B cell (primary cell): ENCODE data around the gene IL19. TPM values are rescaled to one million over a fixed set of nuclear protein-coding genes. Genes with fewer than 3 reads are reported as not detected.

ENCODE experiments used
- ATAC-seq: fragments of 200-7000 bp; cut with Tn5 transposase; one replicate; pipeline ENCODE4 v1.10.0; 2021; ENCODE audit warnings: low read depth, mild to moderate bottlenecking, moderate number of reproducible peaks, moderate library complexity
- CTCF ChIA-PET: fragments of 350-600 bp; sonication (Branson Sonifier 250); formaldehyde crosslinking; loops from one replicate; lab custom pipeline; 2021; ENCODE audit warnings: antibody characterized with exemption, inconsistent platforms; lab: Charles Lee
- POLR2A ChIA-PET: fragments of 350-600 bp; sonication (Branson Sonifier 250); formaldehyde crosslinking; loops from one replicate; lab custom pipeline; 2021; ENCODE audit warnings: antibody characterized with exemption; lab: Charles Lee
- DNase-seq: peaks from one replicate; pipeline ENCODE4 v3.0.0; 2013
- H2AFZ ChIP-seq: 2 replicates; pipeline ENCODE4 v1.6.1; 2012; ENCODE audit warnings: mild to moderate bottlenecking, low read depth, low read length; ENCODE audit not compliant: insufficient read depth, poor library complexity, severe bottlenecking
- H3K27ac ChIP-seq, 2 donors: 1 replicate in 1 of 2; 2 replicates in 1 of 2; pipeline ENCODE4 v1.5.1; 2012 to 2013; ENCODE audit warnings: low read length in 2 of 2, mild to moderate bottlenecking in 2 of 2, moderate library complexity in 1 of 2
- H3K27me3 ChIP-seq, 4 experiments: fragments of 200-600 bp in 1 of 4; sonication (generic) in 1 of 4; replicated peaks in 1 of 4; 1 replicate in 2 of 4; 2 replicates in 2 of 4; pipeline versions ENCODE4 v1.6.1 to v1.7.0; 2013 to 2016; ENCODE audit warnings: low read length in 3 of 4, mild to moderate bottlenecking in 2 of 4, mixed read lengths in 1 of 4, moderate library complexity in 1 of 4; ENCODE audit not compliant: insufficient read depth in 4 of 4, control insufficient read depth in 3 of 4; ENCODE audit errors: control extremely low read depth in 1 of 4
- H3K36me3 ChIP-seq, 2 experiments: replicated peaks in 1 of 2; 1 replicate in 1 of 2; 2 replicates in 1 of 2; pipeline versions ENCODE4 v1.6.1 to v1.7.1; 2013; ENCODE audit warnings: low read length in 1 of 2; ENCODE audit not compliant: insufficient read depth in 2 of 2, control insufficient read depth in 1 of 2; ENCODE audit errors: control extremely low read depth in 1 of 2, extremely low read depth in 1 of 2
- H3K4me1 ChIP-seq, 2 donors: fragments of 200-600 bp in 1 of 2; sonication (generic) in 1 of 2; 1 replicate in 1 of 2; 2 replicates in 1 of 2; pipeline versions ENCODE4 v1.5.1 to v1.6.1; 2013 to 2017; ENCODE audit warnings: low read length in 2 of 2; ENCODE audit not compliant: control insufficient read depth in 2 of 2, insufficient read depth in 2 of 2
- H3K4me2 ChIP-seq: replicated peaks from 2 replicates; pipeline ENCODE3; 2012; ENCODE audit warnings: mild to moderate bottlenecking, low read depth, low read length; ENCODE audit not compliant: poor library complexity, severe bottlenecking
- H3K4me3 ChIP-seq, 5 experiments: fragments of 200-600 bp in 1 of 5; sonication (generic) in 1 of 5; 1 replicate in 3 of 5; 2 replicates in 2 of 5; pipeline versions ENCODE4 v1.5.1 to v1.7.0; 2011 to 2016; ENCODE audit warnings: low read length in 4 of 5, mild to moderate bottlenecking in 4 of 5, low read depth in 2 of 5, control low read depth in 1 of 5, moderate library complexity in 1 of 5; ENCODE audit not compliant: insufficient read depth in 1 of 5; ENCODE audit errors: control extremely low read depth in 1 of 5, extremely low read depth in 1 of 5
- H3K79me2 ChIP-seq: fragments of 200-600 bp; sonication (generic); one replicate; pipeline ENCODE4 v1.6.0; 2016; ENCODE audit warnings: low read length; ENCODE audit not compliant: control insufficient read depth, insufficient read depth
- H3K9ac ChIP-seq: fragments of 200-600 bp; sonication (generic); 2 replicates; pipeline ENCODE4 v1.6.1; 2017; ENCODE audit warnings: mild to moderate bottlenecking, low read length, moderate library complexity
- H3K9me3 ChIP-seq, 3 donors: one replicate each; pipeline versions ENCODE4 v1.6.1 to v1.7.1; 2013; ENCODE audit warnings: low read length in 2 of 3; ENCODE audit not compliant: control insufficient read depth in 2 of 3, insufficient read depth in 1 of 3; ENCODE audit errors: control extremely low read depth in 1 of 3
- H4K20me1 ChIP-seq: 2 replicates; pipeline ENCODE4 v1.6.0; 2012; ENCODE audit warnings: mild to moderate bottlenecking, low read length; ENCODE audit not compliant: insufficient read depth, control insufficient read depth, poor library complexity, severe bottlenecking
- H3K27ac Mint-ChIP-seq: one replicate; pipeline ENCODE4 v1.8.0; 2021; ENCODE audit warnings: mixed read lengths
- H3K27me3 Mint-ChIP-seq: one replicate; pipeline ENCODE4 v1.8.0; 2021; ENCODE audit warnings: mixed read lengths
- H3K4me1 Mint-ChIP-seq: one replicate; pipeline ENCODE4 v1.8.0; 2021; ENCODE audit warnings: mixed read lengths
- H3K4me3 Mint-ChIP-seq: one replicate; pipeline ENCODE4 v1.8.0; 2021; ENCODE audit warnings: mixed read lengths
- H3K9me3 Mint-ChIP-seq: one replicate; pipeline ENCODE4 v1.8.0; 2022; ENCODE audit warnings: mixed read lengths; ENCODE audit not compliant: insufficient read depth
- EZH2 ChIP-seq: IDR thresholded peaks from 2 replicates; pipeline ENCODE4 v1.6.1; 2012; ENCODE audit warnings: borderline replicate concordance, low read depth, mild to moderate bottlenecking, moderate library complexity, low read length; ENCODE audit not compliant: insufficient read depth, poor library complexity, severe bottlenecking
- WGBS: methylation state at CpG from one replicate; pipeline ENCODE4 v1.1.5; 2013; ENCODE audit warnings: missing lambda C conversion rate; ENCODE audit not compliant: insufficient coverage; 5-methylcytosine and 5-hydroxymethylcytosine counted together
- intact Hi-C: fragments of 100-400 bp; cut with micrococcal nuclease; formaldehyde crosslinking; loops from one replicate; pipeline ENCODE4 v1.10.0; 2022
- polyA plus RNA-seq: library from polyadenylated mRNA; depleted of rRNA; stranded (reverse); fragments of >200 nt; gene quantifications from 2 replicates; pipeline ENCODE4 v1.2.3, GENCODE V29; 2012
- total RNA-seq, 2 donors: library from RNA; stranded (reverse); fragments of 120-200 nt in 1 of 2; gene quantifications; 1 replicate in 1 of 2; 2 replicates in 1 of 2; pipeline versions ENCODE4 v1.2.3 to v1.2.4, GENCODE V29; 2013 to 2022
- TF ChIP-seq, protein P1 (sequence below): fragments of 200-600 bp; IDR thresholded peaks from one replicate; pipeline ENCODE4 v1.8.0; 2022; ENCODE audit warnings: antibody characterized with exemption, mild to moderate bottlenecking

The IL19 gene
- total and polyA plus RNA-seq, 2 donors (not counting 1 experiment from before 2014, with no cell fraction given): 0.27 TPM; not detected in 1

- H3K4me1 Mint-ChIP-seq: peaks cover 79% of the 10 kb centered on the region
- CTCF ChIA-PET: interaction anchor here (0.8 to 9.2 kb wide), 16 partner anchors 12 to 243 kb away, joined by 3 to 278 read pairs (median 6); partner anchors contain the start of genes IL10 and IL19
- H4K20me1 ChIP-seq: peaks cover 9% of the 10 kb centered on the region
- no peak overlapping the region for H3K9ac ChIP-seq
- peak overlapping the region; percentile 37 for H3K27ac Mint-ChIP-seq
- POLR2A ChIA-PET: no interaction called here
- H3K27me3 ChIP-seq: no peaks in the 10 kb centered on the region
- DNase-seq: no peak
- WGBS: no CpG with 5 or more reads among the region's 3 CpGs
- peaks cover 0 to 11% of the 10 kb centered on the region in 2 experiments for H3K36me3 ChIP-seq
- H3K79me2 ChIP-seq: no peaks in the 10 kb centered on the region
- no peak overlapping the region for H3K4me3 ChIP-seq
- intact Hi-C loops: loop anchor here (1.0 kb wide), 1 partner anchor 65 kb away; no protein-coding TSS in a partner anchor
- TF ChIP-seq, protein P1, sequence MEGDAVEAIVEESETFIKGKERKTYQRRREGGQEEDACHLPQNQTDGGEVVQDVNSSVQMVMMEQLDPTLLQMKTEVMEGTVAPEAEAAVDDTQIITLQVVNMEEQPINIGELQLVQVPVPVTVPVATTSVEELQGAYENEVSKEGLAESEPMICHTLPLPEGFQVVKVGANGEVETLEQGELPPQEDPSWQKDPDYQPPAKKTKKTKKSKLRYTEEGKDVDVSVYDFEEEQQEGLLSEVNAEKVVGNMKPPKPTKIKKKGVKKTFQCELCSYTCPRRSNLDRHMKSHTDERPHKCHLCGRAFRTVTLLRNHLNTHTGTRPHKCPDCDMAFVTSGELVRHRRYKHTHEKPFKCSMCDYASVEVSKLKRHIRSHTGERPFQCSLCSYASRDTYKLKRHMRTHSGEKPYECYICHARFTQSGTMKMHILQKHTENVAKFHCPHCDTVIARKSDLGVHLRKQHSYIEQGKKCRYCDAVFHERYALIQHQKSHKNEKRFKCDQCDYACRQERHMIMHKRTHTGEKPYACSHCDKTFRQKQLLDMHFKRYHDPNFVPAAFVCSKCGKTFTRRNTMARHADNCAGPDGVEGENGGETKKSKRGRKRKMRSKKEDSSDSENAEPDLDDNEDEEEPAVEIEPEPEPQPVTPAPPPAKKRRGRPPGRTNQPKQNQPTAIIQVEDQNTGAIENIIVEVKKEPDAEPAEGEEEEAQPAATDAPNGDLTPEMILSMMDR: no peak
- TF ChIP-seq EZH2: no peak
- peaks cover 34 to 63% of the 10 kb centered on the region in 2 donors for H3K4me1 ChIP-seq
- H3K27me3 Mint-ChIP-seq: no peaks in the 10 kb centered on the region
- no peak overlapping the region for H3K27ac ChIP-seq
- H3K4me3 Mint-ChIP-seq: peak overlapping the region; percentile 26
- no peak overlapping the region for H2AFZ ChIP-seq
- no peaks in the 10 kb centered on the region for H3K9me3 Mint-ChIP-seq
- no peaks in the 10 kb centered on the region for H3K9me3 ChIP-seq
- peak overlapping the region; percentile 39 for H3K4me2 ChIP-seq
- no peak for ATAC-seq
Measured at GRCh38 chr1:206738370-206739366, 31.9 kb upstream of the IL19 start.
